Measurements from ENCODE around the gene WDR76. TPM values are rescaled to one million over a fixed set of nuclear protein-coding genes. Genes with fewer than 3 reads are reported as not detected.
A peak's percentile ranks its signal among the peaks of the same experiment; 100 is the strongest.

WDR76 gene
- under 1 TPM; 0.47 to 0.88 (median 0.75) TPM for total RNA-seq
- polyA plus RNA-seq: under 1 TPM; 0.34 to 0.70 (median 0.59) TPM
- long read RNA-seq, donor 1: 0 reads
- long read RNA-seq, donor 2: 0 reads

DNA sequence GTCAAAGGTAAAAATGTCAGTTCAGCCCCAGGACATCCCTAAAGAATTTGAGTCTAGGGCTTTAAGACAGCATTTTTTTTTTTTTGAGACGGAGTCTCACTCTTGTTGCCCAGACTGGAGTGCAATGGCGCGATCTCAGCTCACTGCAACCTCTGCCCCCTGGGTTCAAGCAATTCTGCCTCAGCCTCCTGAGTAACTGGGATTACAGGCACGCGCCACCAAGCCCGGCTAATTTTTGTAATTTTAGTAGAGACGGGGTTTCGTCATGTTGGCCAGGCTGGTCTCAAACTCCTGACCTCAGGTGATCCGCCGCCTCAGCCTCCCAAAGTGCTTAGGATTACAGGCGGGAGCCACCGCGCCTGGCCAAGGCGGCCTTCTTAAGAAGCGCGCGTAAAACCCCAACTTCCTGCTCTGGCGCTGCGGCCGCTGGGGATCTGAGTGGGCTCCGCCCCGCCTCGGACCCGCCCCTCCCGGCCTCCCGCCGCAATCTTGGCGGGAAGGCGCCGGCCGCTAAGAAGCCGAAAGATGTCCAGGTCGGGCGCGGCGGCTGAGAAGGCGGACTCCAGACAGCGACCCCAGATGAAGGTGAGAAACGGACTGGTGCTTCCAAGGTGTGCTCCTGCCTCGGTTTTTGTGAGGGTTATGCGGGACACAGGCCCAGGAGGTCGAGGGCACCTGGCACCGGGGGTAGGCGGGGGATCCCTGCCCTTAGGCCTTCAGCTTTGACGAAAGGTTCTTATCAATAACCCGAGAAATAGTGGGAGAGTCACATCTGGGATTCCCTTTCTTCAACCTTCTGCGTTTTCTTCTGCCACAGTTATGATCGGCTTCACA lies at the start of gene WDR76:
WDR76 (plus strand) TSS at position 495 of the 834 bp plus-strand sequence; CDS start at position 526, 31 bp downstream.
- peak within 1 kb of the TSS; percentile 64 for H3K4me3 ChIP-seq
- 3 to 4% (median 3%) methylated on average over 47 to 48 of the region's 48 CpGs for WGBS, 3 donors
- ATAC-seq: no peak
- TF ChIP-seq, protein P1, sequence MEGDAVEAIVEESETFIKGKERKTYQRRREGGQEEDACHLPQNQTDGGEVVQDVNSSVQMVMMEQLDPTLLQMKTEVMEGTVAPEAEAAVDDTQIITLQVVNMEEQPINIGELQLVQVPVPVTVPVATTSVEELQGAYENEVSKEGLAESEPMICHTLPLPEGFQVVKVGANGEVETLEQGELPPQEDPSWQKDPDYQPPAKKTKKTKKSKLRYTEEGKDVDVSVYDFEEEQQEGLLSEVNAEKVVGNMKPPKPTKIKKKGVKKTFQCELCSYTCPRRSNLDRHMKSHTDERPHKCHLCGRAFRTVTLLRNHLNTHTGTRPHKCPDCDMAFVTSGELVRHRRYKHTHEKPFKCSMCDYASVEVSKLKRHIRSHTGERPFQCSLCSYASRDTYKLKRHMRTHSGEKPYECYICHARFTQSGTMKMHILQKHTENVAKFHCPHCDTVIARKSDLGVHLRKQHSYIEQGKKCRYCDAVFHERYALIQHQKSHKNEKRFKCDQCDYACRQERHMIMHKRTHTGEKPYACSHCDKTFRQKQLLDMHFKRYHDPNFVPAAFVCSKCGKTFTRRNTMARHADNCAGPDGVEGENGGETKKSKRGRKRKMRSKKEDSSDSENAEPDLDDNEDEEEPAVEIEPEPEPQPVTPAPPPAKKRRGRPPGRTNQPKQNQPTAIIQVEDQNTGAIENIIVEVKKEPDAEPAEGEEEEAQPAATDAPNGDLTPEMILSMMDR (IDR thresholded peaks at IDR 0.05): no peak
- H3K27me3 ChIP-seq (ENCODE audit: insufficient read depth in 3 of 3, low read length in 2 of 3): peaks cover 0 to 20% (median 2%) of the 10 kb centered on the region in 3 donors
- H3K9me3 ChIP-seq: no peaks in the 10 kb centered on the region
- H3K27ac ChIP-seq: peak within 1 kb of the TSS; percentile 50
- H3K4me1 ChIP-seq: peaks cover 20% of the 10 kb centered on the region
- no peaks in the 10 kb centered on the region for H3K36me3 ChIP-seq (ENCODE audit: insufficient read depth in 1 of 2, low read depth in 1 of 2)
- intact Hi-C loops (cut with DNase I): no loop called here
- peak; percentile 79 to 86 for DNase-seq

DNA sequence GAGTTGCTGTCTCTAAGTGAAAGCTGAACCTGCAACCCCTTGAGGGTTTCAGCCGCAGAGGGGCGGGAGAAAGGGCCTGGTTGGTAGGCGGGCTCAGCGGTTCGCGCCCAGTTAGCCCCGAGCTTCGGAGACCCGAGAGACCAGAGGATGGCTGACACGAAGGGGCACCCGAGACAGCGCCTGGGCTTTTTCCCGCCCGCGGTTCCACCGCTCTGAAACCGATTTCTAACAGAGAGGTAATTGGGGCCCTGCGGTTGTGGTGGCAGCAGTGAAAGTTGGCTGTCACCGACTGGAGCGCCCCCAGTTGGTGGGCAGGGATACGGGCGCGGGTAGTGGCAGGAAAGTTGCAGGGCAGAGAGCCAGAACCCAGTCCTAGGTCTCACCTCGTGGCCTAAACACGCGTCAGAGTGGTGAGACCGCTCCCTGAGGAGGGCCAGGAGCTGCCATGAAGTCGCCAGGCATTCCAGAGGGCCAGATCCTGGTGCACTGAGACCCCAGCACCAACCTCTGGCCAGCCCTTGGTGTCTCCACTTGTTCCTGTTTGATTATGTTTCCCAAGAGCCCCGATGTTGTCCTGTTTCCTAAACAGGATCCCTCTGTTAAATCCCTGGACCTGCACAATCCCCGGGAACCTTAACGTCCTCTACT lies 49.4 kb upstream of the WDR76 start:
- H3K9me3 ChIP-seq: no peaks in the 10 kb centered on the region
- intact Hi-C loops (cut with DNase I): no loop called here

DNA sequence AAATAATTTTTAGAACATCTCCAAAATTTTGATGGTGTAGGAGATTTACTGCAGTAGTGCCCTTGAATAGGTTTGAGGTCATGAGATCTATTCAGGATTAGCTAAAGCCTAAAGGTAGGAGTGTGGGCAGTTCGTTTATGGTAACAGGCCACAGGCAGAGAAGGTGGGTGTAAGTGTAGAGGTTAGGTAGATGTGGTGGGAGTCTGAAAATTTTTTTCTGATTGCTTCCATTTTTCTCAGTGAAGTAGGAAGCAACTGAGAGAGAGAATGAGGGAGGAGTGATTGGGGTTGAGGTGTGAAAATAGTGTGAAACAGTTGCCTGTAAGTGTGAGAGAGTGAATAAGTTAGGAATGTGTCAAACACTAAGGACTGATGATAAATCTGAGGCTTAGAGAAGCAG lies 47.8 kb upstream of the WDR76 start:
- peaks cover 0 to 3% of the 10 kb centered on the region in 2 donors for H3K36me3 ChIP-seq (ENCODE audit: insufficient read depth in 1 of 2, low read depth in 1 of 2)
- ATAC-seq (no peak), DNase-seq (no peak)
- H3K9me3 ChIP-seq: no peaks in the 10 kb centered on the region
- H3K4me3 ChIP-seq: no peak overlapping the region
- intact Hi-C loops (cut with DNase I): no loop called here
- TF ChIP-seq, protein P1 (IDR thresholded peaks at IDR 0.05): no peak
- H3K27ac ChIP-seq: no peak overlapping the region
- H3K4me1 ChIP-seq: peaks cover 4% of the 10 kb centered on the region
- WGBS, 3 donors: 85 to 91% (median 85%) methylated on average over 1 of the region's 1 CpG
- no peaks in the 10 kb centered on the region for H3K27me3 ChIP-seq (ENCODE audit: insufficient read depth in 3 of 3, low read length in 2 of 3)

More for the DNA sequence above, 49.4 kb upstream of the WDR76 start:
- DNase-seq: peak; percentile 76 to 87
- 2 to 3% (median 3%) methylated on average over 28 to 31 of the region's 31 CpGs for WGBS, 3 donors
- peak overlapping the region; percentile 74 for H3K27ac ChIP-seq
- TF ChIP-seq, protein P1 (IDR thresholded peaks at IDR 0.05): peak; percentile 64
- H3K27me3 ChIP-seq (ENCODE audit: insufficient read depth in 3 of 3, low read length in 2 of 3): no peaks in the 10 kb centered on the region
- H3K36me3 ChIP-seq (ENCODE audit: insufficient read depth in 1 of 2, low read depth in 1 of 2): peaks cover 3 to 19% of the 10 kb centered on the region in 2 donors
- H3K4me1 ChIP-seq: peaks cover 4% of the 10 kb centered on the region
- peak overlapping the region; percentile 78 for H3K4me3 ChIP-seq
- peak; percentile 72 to 83 (median 78) for ATAC-seq

DNA sequence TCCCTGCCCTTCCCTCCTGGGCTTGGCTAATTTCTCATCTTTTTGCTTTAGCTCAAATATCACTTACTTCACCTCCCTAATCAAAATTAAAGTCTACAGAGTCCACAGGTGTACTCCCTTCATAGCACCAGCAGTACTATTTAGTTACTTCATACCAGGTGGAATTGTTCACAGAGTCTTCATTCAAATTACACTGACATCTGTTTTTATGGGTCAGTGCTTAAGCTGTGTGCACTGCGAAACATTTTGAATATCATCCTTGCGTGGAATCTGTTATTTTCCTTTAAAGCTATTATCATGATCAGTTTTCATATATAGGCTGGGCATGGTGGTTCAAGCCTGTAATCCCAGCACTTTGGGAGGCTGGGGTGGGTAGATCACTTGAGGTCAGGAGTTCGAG lies 37.4 kb upstream of the WDR76 start:
- Histone ChIP-seq H3K9me3 (no peaks in the 10 kb centered on the region), H3K4me3 (no peak overlapping the region), H3K27me3 (ENCODE audit: insufficient read depth in 3 of 3, low read length in 2 of 3) (no peaks in the 10 kb centered on the region), H3K36me3 (ENCODE audit: insufficient read depth in 1 of 2, low read depth in 1 of 2) (peaks cover 0 to 13% of the 10 kb centered on the region in 2 donors), H3K27ac (no peak overlapping the region), H3K4me1 (peaks cover 13% of the 10 kb centered on the region)
- TF ChIP-seq, protein P1 (IDR thresholded peaks at IDR 0.05): no peak
- 88 to 93% (median 93%) methylated on average over 3 of the region's 3 CpGs for WGBS, 3 donors
- intact Hi-C loops (cut with DNase I): no loop called here
- DNase-seq (no peak), ATAC-seq (no peak)

Measured in psoas muscle (tissue), 8 donors.